GM18520 (cell line): Measurements from ENCODE around the gene SULT1A3.
"Not testable (repeated sequence)": the region's sequence is repeated elsewhere in the genome, so short reads cannot be mapped to it uniquely, and the experiment has no call there.

Source experiments
- ATAC-seq: cut with Tn5 transposase; IDR thresholded peaks from one replicate; pipeline ENCODE4 v1.9.1; 2021; ENCODE audit not compliant: unreplicated experiment

SULT1A3 gene

DNA sequence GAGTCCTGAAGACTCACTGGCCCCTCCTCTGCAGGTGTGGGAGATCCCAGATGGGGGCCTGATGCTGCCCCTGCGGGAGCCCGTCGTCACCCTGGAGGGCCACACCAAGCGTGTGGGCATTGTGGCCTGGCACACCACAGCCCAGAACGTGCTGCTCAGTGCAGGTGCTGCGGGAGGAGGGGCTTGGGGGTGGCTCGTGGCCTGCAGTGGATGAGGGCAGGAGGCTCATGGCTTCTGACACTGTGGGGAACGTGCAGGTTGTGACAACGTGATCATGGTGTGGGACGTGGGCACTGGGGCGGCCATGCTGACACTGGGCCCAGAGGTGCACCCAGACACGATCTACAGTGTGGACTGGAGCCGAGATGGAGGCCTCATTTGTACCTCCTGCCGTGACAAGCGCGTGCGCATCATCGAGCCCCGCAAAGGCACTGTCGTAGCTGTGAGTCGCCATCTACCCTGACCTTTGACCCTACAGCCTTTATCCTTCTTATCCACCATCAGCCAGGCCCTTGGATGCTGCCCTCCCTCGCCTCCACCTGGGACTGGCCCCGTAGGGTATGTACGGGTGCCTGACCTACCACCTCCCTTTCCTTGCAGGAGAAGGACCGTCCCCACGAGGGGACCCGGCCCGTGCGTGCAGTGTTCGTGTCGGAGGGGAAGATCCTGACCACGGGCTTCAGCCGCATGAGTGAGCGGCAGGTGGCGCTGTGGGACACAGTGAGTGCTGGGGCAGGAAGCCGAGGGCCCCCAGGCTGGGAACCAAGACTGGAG, 12.1 kb upstream of the SULT1A3 start:
- ATAC-seq: no peak

DNA sequence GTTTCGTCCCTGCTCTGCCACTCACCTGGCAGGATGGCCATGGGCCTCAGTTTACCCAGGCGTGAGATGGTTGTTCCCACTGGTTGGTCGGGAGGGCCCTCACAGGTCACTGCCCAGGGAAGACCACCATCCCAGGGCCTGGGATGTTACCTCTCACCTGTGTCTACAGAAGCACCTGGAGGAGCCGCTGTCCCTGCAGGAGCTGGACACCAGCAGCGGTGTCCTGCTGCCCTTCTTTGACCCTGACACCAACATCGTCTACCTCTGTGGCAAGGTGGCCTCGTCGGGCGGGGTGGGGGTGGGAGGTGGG, 11.5 kb upstream of the SULT1A3 start:
- no peak for ATAC-seq

DNA sequence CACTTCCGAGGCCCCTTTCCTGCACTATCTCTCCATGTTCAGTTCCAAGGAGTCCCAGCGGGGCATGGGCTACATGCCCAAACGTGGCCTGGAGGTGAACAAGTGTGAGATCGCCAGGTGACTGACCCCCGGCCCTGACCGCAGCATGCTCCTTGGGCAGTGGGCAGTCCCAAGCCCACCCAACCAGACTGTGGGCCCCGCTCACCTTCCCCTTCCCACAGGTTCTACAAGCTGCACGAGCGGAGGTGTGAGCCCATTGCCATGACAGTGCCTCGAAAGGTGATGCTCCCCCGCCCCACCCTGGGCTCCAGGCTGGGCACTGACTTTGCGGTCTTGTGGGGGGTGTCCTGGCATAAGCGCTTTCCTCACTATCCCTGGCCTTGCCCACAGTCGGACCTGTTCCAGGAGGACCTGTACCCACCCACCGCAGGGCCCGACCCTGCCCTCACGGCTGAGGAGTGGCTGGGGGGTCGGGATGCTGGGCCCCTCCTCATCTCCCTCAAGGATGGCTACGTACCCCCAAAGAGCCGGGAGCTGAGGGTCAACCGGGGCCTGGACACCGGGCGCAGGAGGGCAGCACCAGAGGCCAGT, 11.0 kb upstream of the SULT1A3 start:
- ATAC-seq: no peak

DNA sequence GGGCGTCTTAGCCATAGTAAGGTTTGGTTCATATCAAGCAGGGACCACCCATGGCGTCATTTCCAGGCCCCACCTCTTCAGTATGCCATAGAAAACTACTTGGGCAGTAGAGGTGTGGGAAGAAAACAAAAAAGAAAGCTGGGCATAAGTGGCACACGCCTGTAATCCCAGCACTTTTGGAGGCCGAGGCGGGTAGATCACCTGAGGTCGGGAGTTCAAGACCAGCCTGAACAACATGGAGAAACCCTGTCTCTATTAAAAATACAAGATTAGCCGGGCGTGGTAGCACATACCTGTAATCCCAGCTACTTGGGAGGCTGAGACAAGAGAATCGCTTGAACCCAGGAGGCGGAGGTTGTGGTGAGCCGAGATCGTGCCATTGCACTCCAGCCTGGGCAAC, 7.9 kb upstream of the SULT1A3 start:
- ATAC-seq: not testable (repeated sequence)

DNA sequence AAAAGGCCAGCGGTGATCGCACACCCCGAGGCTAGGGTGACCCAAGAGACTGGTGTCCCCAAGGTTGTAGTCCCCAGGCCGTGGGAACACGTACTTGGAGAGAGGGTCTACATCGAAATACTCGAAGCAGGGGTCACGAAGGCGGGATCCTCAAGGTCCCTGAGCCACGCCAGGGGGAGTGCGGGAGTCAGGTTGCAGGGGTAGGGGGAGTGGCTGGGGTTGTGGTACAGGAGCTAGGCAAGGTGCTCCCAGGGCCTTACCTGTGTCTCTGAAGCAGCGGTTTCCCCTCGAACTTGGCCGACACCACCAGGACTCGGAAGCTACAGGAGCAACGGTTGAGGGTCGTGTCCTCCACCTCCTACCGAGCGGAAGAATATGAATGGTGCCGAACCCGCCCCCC, 6.0 kb upstream of the SULT1A3 start:
- ATAC-seq: not testable (repeated sequence)

DNA sequence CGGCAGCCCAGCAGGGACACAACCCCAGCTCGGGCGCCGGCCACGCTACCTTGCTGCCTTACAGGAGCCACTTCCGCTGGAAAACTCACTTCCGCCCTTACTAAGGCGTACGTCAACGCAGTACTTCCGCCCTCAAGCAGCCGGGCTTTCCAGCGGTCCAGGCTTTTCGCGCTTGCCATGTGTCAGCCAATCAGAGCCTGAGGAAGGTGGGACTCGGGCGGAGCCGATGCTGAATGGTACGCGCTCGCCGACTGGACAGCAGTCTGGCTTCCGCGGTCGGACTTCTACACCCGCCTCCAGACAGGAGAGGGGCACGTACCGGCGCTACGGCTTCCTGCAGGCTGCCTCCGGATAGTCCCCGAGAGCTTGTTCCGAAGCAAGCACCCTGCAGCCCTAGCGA, 5.4 kb upstream of the SULT1A3 start, which contains the start of the genes BOLA2B and SLX1A:
TSS of gene BOLA2B (minus strand) at position 52 of the 400 bp plus-strand sequence. CDS start 71 bp downstream, outside the sequence.
TSS of gene SLX1A (plus strand) at position 261 of the 400 bp plus-strand sequence. CDS start 210 bp downstream, outside the sequence.
- ATAC-seq: peak; percentile 89

DNA sequence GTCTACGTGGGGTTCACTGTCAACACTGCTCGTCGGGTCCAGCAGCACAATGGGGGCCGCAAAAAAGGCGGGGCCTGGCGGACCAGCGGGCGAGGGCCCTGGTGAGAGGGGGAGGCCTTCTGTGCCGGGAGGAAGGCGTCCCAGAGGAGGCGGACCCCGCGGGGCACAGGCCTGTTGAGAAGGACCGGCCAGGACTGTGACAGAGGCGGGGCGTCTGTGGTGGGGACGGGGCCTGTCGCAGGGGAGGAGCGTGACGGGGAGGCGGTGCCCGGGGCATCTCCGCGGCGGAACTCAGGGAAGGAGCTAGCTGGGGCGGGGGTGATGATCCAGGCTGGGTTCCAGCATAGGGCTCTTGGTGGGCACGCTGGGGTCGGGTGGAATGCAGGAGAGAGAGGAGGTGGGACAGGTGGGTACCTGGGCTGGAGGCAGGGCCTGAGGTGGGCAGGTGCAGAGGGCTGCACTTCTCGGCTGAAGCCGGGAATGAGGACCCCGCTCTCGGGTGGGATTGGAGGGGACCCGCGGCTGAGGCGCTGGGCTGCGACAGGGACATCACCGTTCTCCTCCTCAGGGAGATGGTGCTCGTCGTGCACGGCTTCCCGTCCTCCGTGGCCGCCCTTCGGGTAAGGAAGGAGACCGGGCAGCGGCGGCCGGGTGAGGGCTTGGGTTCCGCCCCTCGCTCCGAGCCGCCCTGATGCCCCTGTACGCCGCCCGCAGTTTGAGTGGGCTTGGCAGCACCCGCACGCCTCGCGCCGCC, 4.7 kb upstream of the SULT1A3 start:
- ATAC-seq: peak; percentile 30

DNA sequence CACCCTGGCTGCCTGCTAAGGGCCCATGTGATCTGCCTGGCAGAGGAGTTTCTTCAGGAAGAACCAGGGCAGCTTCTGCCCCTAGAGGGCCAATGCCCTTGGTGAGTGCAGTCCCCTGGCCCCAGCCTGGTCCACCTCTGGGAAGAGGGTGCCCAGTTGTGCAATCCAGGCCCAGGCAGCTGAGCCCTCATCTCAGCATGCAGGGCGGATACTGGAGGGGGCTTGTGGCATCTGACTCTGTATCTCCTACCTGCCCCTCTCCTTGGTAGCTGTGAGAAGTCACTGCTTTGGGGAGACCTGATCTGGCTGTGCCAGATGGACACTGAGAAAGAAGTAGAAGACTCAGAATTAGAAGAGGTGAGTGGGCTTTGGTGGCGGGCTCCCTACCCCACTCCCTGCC, 2.1 kb upstream of the SULT1A3 start:
- not testable (repeated sequence) for ATAC-seq

DNA sequence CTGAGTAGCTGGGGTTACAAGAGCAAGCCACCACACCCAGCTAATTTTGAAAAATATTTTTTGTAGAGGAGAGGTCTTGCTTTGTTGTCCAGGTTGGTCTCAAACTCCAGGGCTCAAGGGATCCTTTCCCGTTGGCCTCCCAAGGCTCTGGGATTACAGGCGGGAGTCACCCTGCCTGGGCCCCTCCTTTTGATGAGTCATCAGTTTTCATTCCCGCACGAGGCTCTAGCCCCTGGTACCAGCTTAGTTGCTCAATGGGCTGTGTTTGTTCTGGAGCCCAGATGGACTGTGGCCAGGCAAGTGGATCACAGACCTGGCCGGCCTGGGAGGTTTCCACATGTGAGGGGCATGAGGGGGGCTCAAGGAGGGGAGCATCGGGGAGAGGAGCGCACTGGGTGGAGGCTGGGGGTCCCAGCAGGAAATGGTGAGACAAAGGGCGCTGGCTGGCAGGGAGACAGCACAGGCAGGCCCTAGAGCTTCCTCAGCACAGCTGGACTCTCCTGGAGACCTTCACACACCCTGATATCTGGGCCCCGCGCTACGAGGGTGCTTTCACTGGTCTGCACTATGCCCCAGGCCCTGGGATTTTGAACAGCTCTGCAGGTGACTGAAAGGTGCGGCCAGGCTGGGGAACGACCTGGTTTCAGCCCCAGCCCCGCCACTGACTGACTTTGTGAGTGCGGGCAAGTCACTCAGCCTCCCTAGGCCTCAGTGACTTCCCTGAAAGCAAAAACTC, 721 bp downstream of the SULT1A3 start:
- ATAC-seq: not testable (repeated sequence)

DNA sequence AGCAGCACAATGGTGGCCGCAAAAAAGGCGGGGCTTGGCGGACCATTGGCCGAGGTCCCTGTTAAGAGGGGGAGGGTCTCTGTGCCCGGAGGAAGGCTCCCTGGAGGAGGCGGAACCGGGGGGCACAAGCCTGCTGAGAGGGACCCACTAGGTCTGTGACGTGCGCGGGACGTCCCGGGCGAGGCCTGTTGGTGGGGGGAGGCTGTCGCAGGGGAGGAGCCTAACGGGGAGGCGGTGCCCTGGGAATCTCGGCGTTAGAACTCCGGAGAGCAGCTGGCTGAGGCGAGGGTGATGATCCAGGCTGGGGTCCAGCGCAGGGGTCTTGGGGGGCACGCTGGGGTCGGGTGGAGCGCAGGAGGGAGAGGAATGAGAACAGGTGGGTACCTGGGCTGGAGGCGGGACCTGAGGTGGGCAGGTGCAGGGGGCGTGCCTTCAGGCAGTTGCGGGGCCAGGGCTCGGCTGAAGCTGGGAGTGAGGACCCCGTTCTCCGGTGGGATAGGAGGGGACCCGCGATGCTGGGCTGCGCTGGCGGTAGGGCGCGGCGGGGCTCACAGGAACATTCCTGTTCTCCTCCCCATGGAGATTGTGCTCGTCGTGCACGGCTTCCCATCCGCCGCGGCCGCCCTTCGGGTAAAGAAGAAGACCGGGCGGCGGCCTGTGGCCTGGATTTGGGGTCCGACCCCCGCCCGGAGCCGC, 6.6 kb downstream of the SULT1A3 start:
- ATAC-seq: not testable (repeated sequence)

DNA sequence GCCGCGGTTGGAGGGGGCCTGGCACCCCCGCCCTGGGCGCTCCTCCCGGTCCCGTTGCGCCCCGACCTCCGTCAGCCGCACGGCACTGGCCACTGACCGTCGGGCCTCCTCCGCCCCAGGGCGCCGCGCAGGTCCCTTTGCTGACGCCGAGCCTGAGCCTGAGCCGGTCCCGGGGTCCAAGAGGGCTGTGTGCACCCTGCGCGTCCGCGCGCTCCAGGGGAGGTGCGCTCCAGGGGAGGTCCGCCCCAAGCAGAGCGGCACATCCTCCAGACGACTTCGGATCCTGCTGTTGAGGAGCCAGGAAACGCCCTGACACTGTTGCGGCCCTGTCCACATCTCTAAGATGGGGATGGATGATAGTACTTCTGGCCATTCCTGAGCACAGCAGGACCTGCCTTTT, 7.2 kb downstream of the SULT1A3 start:
- not testable (repeated sequence) for ATAC-seq

DNA sequence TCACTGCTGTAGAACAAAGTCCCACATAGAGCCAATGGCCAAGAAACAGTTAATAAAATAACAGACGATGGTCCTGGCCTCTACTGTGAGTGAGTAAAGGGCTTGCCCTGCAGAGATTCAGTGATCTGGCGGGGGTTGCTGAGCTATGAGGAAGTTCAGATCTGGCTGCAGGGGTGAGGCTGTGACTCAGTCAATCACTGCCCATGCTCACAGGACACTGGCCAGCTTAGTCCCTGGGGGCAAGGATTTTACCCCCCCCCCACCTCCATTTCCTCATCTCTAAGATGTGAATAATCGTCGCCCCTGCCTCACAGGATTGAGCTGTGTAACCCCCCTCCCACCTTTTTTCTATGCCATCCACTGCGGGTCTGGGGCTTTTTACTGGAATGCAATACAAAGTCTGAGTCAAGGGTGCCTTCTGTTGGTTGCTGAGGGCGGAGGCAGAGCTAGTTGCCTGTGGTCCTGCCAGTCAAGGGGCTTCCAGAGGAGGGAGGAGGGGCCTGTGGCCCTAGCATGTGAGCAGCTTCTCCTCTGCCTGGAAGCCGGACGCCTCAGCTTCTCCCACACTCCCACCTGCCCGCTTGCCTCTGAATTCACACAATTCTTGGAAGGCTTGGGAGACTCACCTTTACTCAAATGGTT, 8.1 kb downstream of the SULT1A3 start:
- ATAC-seq: not testable (repeated sequence)

DNA sequence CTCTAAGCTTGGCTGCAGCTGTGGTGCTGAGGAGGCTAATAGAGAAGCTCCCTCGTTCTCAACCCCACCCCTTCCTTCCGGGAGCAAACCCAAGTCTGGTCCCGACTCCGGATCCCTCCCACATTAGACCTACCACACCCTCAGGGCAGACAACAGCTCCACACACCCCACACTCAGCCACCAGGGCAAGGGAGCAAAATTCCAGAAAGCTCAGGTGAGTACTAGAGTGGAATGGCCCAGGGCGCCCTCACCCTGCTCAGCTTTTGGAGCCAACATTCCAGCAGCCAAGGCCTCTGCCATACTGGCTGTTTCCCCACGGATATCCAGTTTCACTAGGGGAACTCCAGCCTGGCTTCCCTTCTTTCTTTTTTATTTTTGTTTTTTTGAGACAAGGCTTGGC, 10.0 kb downstream of the SULT1A3 start:
- not testable (repeated sequence) for ATAC-seq

DNA sequence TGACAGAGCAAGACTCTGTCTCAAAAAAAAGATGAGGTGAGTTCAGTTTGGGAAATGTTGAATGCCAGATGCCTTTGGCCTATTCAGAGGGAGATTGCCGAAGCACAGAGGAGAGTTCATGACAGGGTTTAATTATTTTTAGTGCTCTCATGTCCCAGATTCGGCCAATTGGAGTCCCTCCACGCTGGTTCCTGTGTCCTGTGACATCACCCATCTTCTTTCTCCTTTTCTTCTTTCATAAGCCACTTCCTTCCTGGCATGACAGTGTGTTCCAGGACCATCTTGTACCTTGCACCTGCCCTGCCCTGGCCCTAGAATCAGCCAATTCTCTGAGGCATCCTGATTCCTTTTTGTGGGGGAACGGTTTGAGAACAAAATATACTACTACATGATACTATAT, 12.4 kb downstream of the SULT1A3 start:
- not testable (repeated sequence) for ATAC-seq

DNA sequence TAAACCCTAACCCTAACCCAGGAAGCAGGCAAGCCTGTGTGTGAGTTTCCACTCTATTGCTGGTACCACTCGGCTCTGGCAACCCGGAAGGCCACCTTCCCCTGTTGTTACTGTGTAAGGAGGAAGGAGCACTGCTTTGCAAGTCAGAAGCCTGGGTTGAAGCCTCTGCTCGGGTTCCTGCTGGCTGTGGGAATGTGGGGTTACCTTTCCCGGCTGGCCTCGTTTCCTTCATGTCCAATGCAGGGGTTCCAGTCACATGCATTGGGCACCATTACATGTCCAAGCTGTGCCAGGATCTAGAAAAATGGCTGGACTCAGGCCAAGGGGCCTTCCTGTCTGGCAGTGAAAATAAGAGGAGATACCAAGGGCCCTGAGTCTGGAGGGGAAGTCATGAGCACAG, 18.0 kb downstream of the SULT1A3 start:
- ATAC-seq: not testable (repeated sequence)

DNA sequence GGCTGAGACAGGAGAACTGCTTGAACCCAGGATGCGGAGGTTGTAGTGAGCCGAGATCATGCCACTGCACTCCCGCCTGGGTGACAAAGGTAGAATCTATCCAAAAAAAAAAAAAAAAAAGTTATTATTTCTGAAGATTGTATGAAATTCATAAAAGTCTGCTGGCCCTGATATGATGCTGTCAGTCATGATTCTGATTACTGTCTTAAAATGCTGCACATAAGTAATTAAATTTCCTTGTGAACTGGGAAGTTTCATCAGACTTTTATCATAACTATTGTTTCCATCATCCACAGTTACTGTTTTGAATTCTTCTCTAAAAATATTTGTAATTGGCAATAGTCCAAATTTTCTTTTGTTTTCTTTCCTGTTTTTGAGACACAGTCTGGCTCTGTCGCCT, 49.3 kb downstream of the SULT1A3 start, which contains the start of gene NPIPB13:
TSS of gene NPIPB13 (minus strand) at position 101 of the 400 bp plus-strand sequence. CDS start 2,906 bp downstream, outside the sequence.
- not testable (repeated sequence) for ATAC-seq
